Karpas-422 (cell line): ENCODE measurements around the gene SIGLECL1. TPM values are rescaled to one million over a fixed set of nuclear protein-coding genes. Genes with fewer than 3 reads are reported as not detected.
"Not testable (repeated sequence)": the region's sequence is repeated elsewhere in the genome, so short reads cannot be mapped to it uniquely, and the experiment has no call there.

Experiments used
- DNase-seq: peaks from one replicate; pipeline ENCODE4 v3.0.0-alpha.2; 2015
- H2AFZ ChIP-seq: fragments of 200-600 bp; sonication (generic); 2 replicates; pipeline ENCODE4 v1.6.1; 2014; ENCODE audit warnings: antibody characterized with exemption, low read length, mixed read lengths
- H3K27ac ChIP-seq: fragments of 200-600 bp; sonication (generic); 2 replicates; pipeline ENCODE4 v1.5.1; 2014; ENCODE audit warnings: mild to moderate bottlenecking, low read length, moderate library complexity
- H3K27me3 ChIP-seq: fragments of 200-600 bp; sonication (generic); 2 replicates; pipeline ENCODE4 v1.6.1; 2014; ENCODE audit warnings: low read length, mixed read lengths
- H3K36me3 ChIP-seq: fragments of 200-600 bp; sonication (generic); 2 replicates; pipeline ENCODE4 v1.6.1; 2014; ENCODE audit warnings: low read length, mixed read lengths; ENCODE audit not compliant: insufficient read depth
- H3K4me1 ChIP-seq: fragments of 200-600 bp; sonication (generic); 2 replicates; pipeline ENCODE4 v1.6.1; 2014; ENCODE audit warnings: mild to moderate bottlenecking, low read length, mixed read lengths
- H3K4me2 ChIP-seq: fragments of 200-600 bp; sonication (generic); 2 replicates; pipeline ENCODE4 v1.6.1; 2014; ENCODE audit warnings: low read length, low read depth, mild to moderate bottlenecking; ENCODE audit not compliant: poor library complexity, severe bottlenecking
- H3K4me3 ChIP-seq: fragments of 200-600 bp; sonication (generic); 2 replicates; pipeline ENCODE4 v1.5.1; 2014; ENCODE audit warnings: mild to moderate bottlenecking, antibody characterized with exemption, low read length, mixed read lengths
- H3K79me2 ChIP-seq: fragments of 200-600 bp; sonication (generic); 2 replicates; pipeline ENCODE4 v1.6.1; 2014; ENCODE audit warnings: mild to moderate bottlenecking, low read length, mixed read lengths
- H3K9ac ChIP-seq: fragments of 200-600 bp; sonication (generic); 2 replicates; pipeline ENCODE4 v1.6.0; 2014; ENCODE audit warnings: low read length
- H3K9me2 ChIP-seq: fragments of 200-600 bp; sonication (generic), shearing (Covaris generic); replicated peaks from 2 replicates; pipeline ENCODE4 v1.6.0; 2014; ENCODE audit warnings: mild to moderate bottlenecking, low read length, moderate library complexity; ENCODE audit not compliant: insufficient read depth
- H3K9me3 ChIP-seq: fragments of 300-700, 200-600 bp; sonication (generic); 2 replicates; pipeline ENCODE4 v1.6.1; 2014; ENCODE audit warnings: low read length, mixed read lengths
- H4K20me1 ChIP-seq: fragments of 200-600 bp; sonication (generic); 2 replicates; pipeline ENCODE4 v1.6.1; 2014; ENCODE audit warnings: mild to moderate bottlenecking, antibody characterized with exemption, low read length, low read depth; ENCODE audit not compliant: insufficient read depth
- total RNA-seq: library from RNA; depleted of rRNA; stranded (reverse); fragments of >200 nt; shearing (Covaris generic); gene quantifications from 2 replicates; pipeline ENCODE4 v1.2.3, GENCODE V29; 2014; ENCODE audit warnings: low replicate concordance; rRNA removed

Gene SIGLECL1
- total RNA-seq, result not detected in 2 replicates

- H3K27me3 ChIP-seq, result no peaks in the 10 kb centered on the region
- no peak within 1 kb of the TSS for H2AFZ ChIP-seq
- DNase-seq, result peak; percentile 68
Observed at GRCh38 chr19:51250786-51251467, at the start of gene SIGLECL1. SIGLECL1 (plus strand) TSS chr19:51251080; CDS start chr19:51264073, 12,993 bp downstream.

GRCh38 chr19:51201712-51202111 is 49.2 kb upstream of the SIGLECL1 start:
- Histone ChIP-seq H4K20me1 (no peaks in the 10 kb centered on the region), H3K9me3 (no peaks in the 10 kb centered on the region), H2AFZ (no peak overlapping the region), H3K79me2 (no peaks in the 10 kb centered on the region), H3K4me3 (no peak overlapping the region), H3K36me3 (no peaks in the 10 kb centered on the region), H3K9ac (no peak overlapping the region), H3K4me1 (peaks cover 5% of the 10 kb centered on the region; the same call in 1 of the 2 replicates), H3K27me3 (no peaks in the 10 kb centered on the region), H3K9me2 (no peaks in the 10 kb centered on the region), H3K4me2 (no peak overlapping the region), H3K27ac (no peak overlapping the region)
- no peak for DNase-seq

More at GRCh38 chr19:51250786-51251467, at the start of gene SIGLECL1:
- no peaks in the 10 kb centered on the region for H3K9me2 ChIP-seq
- H3K4me2 ChIP-seq, result no peak within 1 kb of the TSS
- H3K79me2 ChIP-seq, result no peaks in the 10 kb centered on the region
- H3K36me3 ChIP-seq, result no peaks in the 10 kb centered on the region
- H3K4me3 ChIP-seq, result no peak within 1 kb of the TSS
- peaks cover 12% of the 10 kb centered on the region for H3K4me1 ChIP-seq
- no peak within 1 kb of the TSS for H3K27ac ChIP-seq
- no peaks in the 10 kb centered on the region for H4K20me1 ChIP-seq
- H3K9ac ChIP-seq, result no peak within 1 kb of the TSS
- no peaks in the 10 kb centered on the region; the same call in 1 of the 2 replicates for H3K9me3 ChIP-seq

GRCh38 chr19:51203916-51204315 is 47.0 kb upstream of the SIGLECL1 start:
- H3K36me3 ChIP-seq, result no peaks in the 10 kb centered on the region
- H3K9me3 ChIP-seq, result no peaks in the 10 kb centered on the region
- H3K4me1 ChIP-seq, result peaks cover 5% of the 10 kb centered on the region; the same call in 1 of the 2 replicates
- no peak overlapping the region for H2AFZ ChIP-seq
- H3K9ac ChIP-seq, result no peak overlapping the region
- H4K20me1 ChIP-seq, result no peaks in the 10 kb centered on the region
- H3K9me2 ChIP-seq, result no peaks in the 10 kb centered on the region
- H3K27ac ChIP-seq, result no peak overlapping the region
- no peak overlapping the region for H3K4me3 ChIP-seq
- no peaks in the 10 kb centered on the region for H3K79me2 ChIP-seq
- no peak overlapping the region for H3K4me2 ChIP-seq
- H3K27me3 ChIP-seq, result no peaks in the 10 kb centered on the region
- DNase-seq, result no peak

GRCh38 chr19:51204321-51204720 is 46.6 kb upstream of the SIGLECL1 start:
- Histone ChIP-seq H3K27ac (no peak overlapping the region), H3K79me2 (no peaks in the 10 kb centered on the region), H3K4me2 (no peak overlapping the region), H3K4me1 (peaks cover 5% of the 10 kb centered on the region; the same call in 1 of the 2 replicates), H4K20me1 (no peaks in the 10 kb centered on the region), H3K9ac (no peak overlapping the region), H2AFZ (no peak overlapping the region), H3K36me3 (no peaks in the 10 kb centered on the region), H3K9me3 (no peaks in the 10 kb centered on the region), H3K27me3 (no peaks in the 10 kb centered on the region), H3K4me3 (no peak overlapping the region), H3K9me2 (no peaks in the 10 kb centered on the region)
- DNase-seq, result no peak

- no peak overlapping the region for H3K9ac ChIP-seq
- DNase-seq, result no peak
Observed at GRCh38 chr19:51207747-51208146, 43.1 kb upstream of the SIGLECL1 start.

GRCh38 chr19:51210191-51210784 is 40.6 kb upstream of the SIGLECL1 start:
- H4K20me1 ChIP-seq, result no peaks in the 10 kb centered on the region
- no peaks in the 10 kb centered on the region for H3K4me1 ChIP-seq
- no peaks in the 10 kb centered on the region for H3K9me2 ChIP-seq
- no peak overlapping the region for H3K9ac ChIP-seq
- no peak overlapping the region for H3K4me3 ChIP-seq
- H3K9me3 ChIP-seq, result no peaks in the 10 kb centered on the region
- H3K79me2 ChIP-seq, result no peaks in the 10 kb centered on the region
- no peak overlapping the region for H3K27ac ChIP-seq
- no peaks in the 10 kb centered on the region for H3K27me3 ChIP-seq
- H3K4me2 ChIP-seq, result no peak overlapping the region
- no peak overlapping the region for H2AFZ ChIP-seq
- no peaks in the 10 kb centered on the region for H3K36me3 ChIP-seq
- DNase-seq, result no peak

More at GRCh38 chr19:51207747-51208146, 43.1 kb upstream of the SIGLECL1 start:
- H3K27me3 ChIP-seq, result no peaks in the 10 kb centered on the region
- no peak overlapping the region for H3K4me3 ChIP-seq
- H2AFZ ChIP-seq, result no peak overlapping the region
- H3K9me2 ChIP-seq, result no peaks in the 10 kb centered on the region
- no peak overlapping the region for H3K27ac ChIP-seq
- no peaks in the 10 kb centered on the region for H4K20me1 ChIP-seq
- no peaks in the 10 kb centered on the region for H3K9me3 ChIP-seq
- no peaks in the 10 kb centered on the region for H3K4me1 ChIP-seq
- no peaks in the 10 kb centered on the region for H3K36me3 ChIP-seq
- no peak overlapping the region for H3K4me2 ChIP-seq
- no peaks in the 10 kb centered on the region for H3K79me2 ChIP-seq

GRCh38 chr19:51210874-51211361 is 40.0 kb upstream of the SIGLECL1 start:
- not testable (repeated sequence) for H3K9me2 ChIP-seq, H3K4me2 ChIP-seq, H2AFZ ChIP-seq

GRCh38 chr19:51211833-51212232 is 39.0 kb upstream of the SIGLECL1 start:
- DNase-seq, result no peak
- H3K4me3 ChIP-seq, result no peak overlapping the region

More at GRCh38 chr19:51210874-51211361, 40.0 kb upstream of the SIGLECL1 start:
- not testable (repeated sequence) for H3K27me3 ChIP-seq, H4K20me1 ChIP-seq, H3K4me3 ChIP-seq, H3K9me3 ChIP-seq, H3K36me3 ChIP-seq, H3K4me1 ChIP-seq, H3K9ac ChIP-seq, DNase-seq, H3K27ac ChIP-seq, H3K79me2 ChIP-seq

More at GRCh38 chr19:51211833-51212232, 39.0 kb upstream of the SIGLECL1 start:
- H3K9me2 ChIP-seq, result no peaks in the 10 kb centered on the region
- H3K9me3 ChIP-seq, result no peaks in the 10 kb centered on the region
- no peaks in the 10 kb centered on the region for H3K27me3 ChIP-seq
- no peaks in the 10 kb centered on the region for H4K20me1 ChIP-seq
- no peak overlapping the region for H3K9ac ChIP-seq
- H3K27ac ChIP-seq, result no peak overlapping the region
- no peak overlapping the region for H2AFZ ChIP-seq
- no peaks in the 10 kb centered on the region for H3K36me3 ChIP-seq
- H3K4me1 ChIP-seq, result no peaks in the 10 kb centered on the region
- H3K4me2 ChIP-seq, result no peak overlapping the region
- H3K79me2 ChIP-seq, result no peaks in the 10 kb centered on the region
